GM23338 (cell line): ENCODE data around the gene GSDMA. TPM values are rescaled to one million over a fixed set of nuclear protein-coding genes. Genes with fewer than 3 reads are reported as not detected.

ENCODE experiments used
- ATAC-seq: fragments of 200-7000 bp; cut with Tn5 transposase; 3 replicates; pipeline ENCODE4 v1.9.1; 2020
- DNase-seq: peaks from one replicate; pipeline ENCODE4 v3.0.0-alpha.2; 2015; ENCODE audit warnings: low spot score
- H2AFZ ChIP-seq: fragments of 200-600 bp; sonication (generic); 2 replicates; pipeline ENCODE4 v1.8.0; 2016; ENCODE audit warnings: antibody characterized with exemption, mild to moderate bottlenecking, moderate library complexity
- H3F3A ChIP-seq: fragments of 200-600 bp; sonication (generic); replicated peaks from 2 replicates; pipeline ENCODE4 v1.8.0; 2017; ENCODE audit warnings: antibody characterized with exemption, mixed run types, low read depth
- H3K27ac ChIP-seq: fragments of 200-600 bp; sonication (generic); 2 replicates; pipeline ENCODE4 v1.6.1; 2016; ENCODE audit warnings: low read depth
- H3K27me3 ChIP-seq: fragments of 200-600 bp; sonication (generic); 2 replicates; pipeline ENCODE4 v1.8.0; 2016; ENCODE audit warnings: mild to moderate bottlenecking, mixed run types, moderate library complexity; ENCODE audit not compliant: insufficient read depth
- H3K36me3 ChIP-seq: fragments of 200-600 bp; sonication (generic); 2 replicates; pipeline ENCODE4 v1.8.0; 2016; ENCODE audit warnings: mild to moderate bottlenecking; ENCODE audit not compliant: insufficient read depth
- H3K4me1 ChIP-seq: fragments of 200-600 bp; sonication (generic); 2 replicates; pipeline ENCODE4 v1.8.0; 2016; ENCODE audit warnings: mild to moderate bottlenecking, moderate library complexity; ENCODE audit not compliant: insufficient read depth
- H3K4me2 ChIP-seq: fragments of 200-600 bp; sonication (generic); 2 replicates; pipeline ENCODE4 v1.7.1; 2017; ENCODE audit warnings: mixed run types
- H3K4me3 ChIP-seq: fragments of 200-600 bp; sonication (generic); 2 replicates; pipeline ENCODE4 v1.6.1; 2016; ENCODE audit warnings: mixed run types
- H3K79me2 ChIP-seq: fragments of 200-600 bp; sonication (generic); replicated peaks from 2 replicates; pipeline ENCODE4 v1.8.0; 2017; ENCODE audit warnings: mild to moderate bottlenecking; ENCODE audit not compliant: insufficient read depth
- H3K9me2 ChIP-seq: fragments of 200-600 bp; sonication (generic); 2 replicates; pipeline ENCODE4 v1.8.0; 2017; ENCODE audit not compliant: insufficient read depth
- H4K20me1 ChIP-seq: fragments of 200-600 bp; sonication (generic); replicated peaks from 2 replicates; pipeline ENCODE4 v1.8.0; 2017; ENCODE audit warnings: mild to moderate bottlenecking; ENCODE audit not compliant: insufficient read depth
- H3K27ac Mint-ChIP-seq: 2 replicates; pipeline ENCODE4 v1.8.0; 2020; ENCODE audit warnings: inconsistent platforms, mild to moderate bottlenecking, moderate library complexity, mixed read lengths
- H3K27me3 Mint-ChIP-seq: 3 replicates; pipeline ENCODE4 v1.8.0; 2022; ENCODE audit warnings: low read depth, mild to moderate bottlenecking, moderate library complexity, mixed read lengths, inconsistent platforms; ENCODE audit not compliant: insufficient read depth, poor library complexity
- H3K36me3 Mint-ChIP-seq: 3 replicates; pipeline ENCODE4 v1.8.0; 2021; ENCODE audit warnings: low read depth, mild to moderate bottlenecking, inconsistent platforms, moderate library complexity, mixed read lengths
- H3K4me1 Mint-ChIP-seq: 3 replicates; pipeline ENCODE4 v1.8.0; 2020; ENCODE audit warnings: mild to moderate bottlenecking, inconsistent platforms, mixed read lengths
- H3K4me3 Mint-ChIP-seq: 3 replicates; pipeline ENCODE4 v1.8.0; 2021; ENCODE audit warnings: moderate library complexity, mild to moderate bottlenecking, inconsistent platforms, mixed read lengths
- H3K9me3 Mint-ChIP-seq: 3 replicates; pipeline ENCODE4 v1.8.0; 2020; ENCODE audit warnings: moderate library complexity, mild to moderate bottlenecking, inconsistent platforms, mixed read lengths
- CTCF ChIP-seq, 2 experiments: fragments of 200-600 bp in 1 of 2; sonication (generic) in 1 of 2; conservative IDR thresholded peaks; 2 replicates each; pipeline versions ENCODE4 v1.5.1 to v1.6.1; 2016 to 2017; ENCODE audit warnings: antibody characterized with exemption in 2 of 2, low read depth in 2 of 2, mild to moderate bottlenecking in 2 of 2, moderate library complexity in 1 of 2
- ETS1 ChIP-seq: IDR thresholded peaks from 2 replicates; pipeline ENCODE4 v1.6.1; 2016; ENCODE audit warnings: antibody characterized with exemption
- EZH2 ChIP-seq: fragments of 200-600 bp; sonication (generic); IDR thresholded peaks from one replicate; pipeline ENCODE4 v1.8.0; 2017; ENCODE audit warnings: antibody characterized with exemption, mild to moderate bottlenecking, low read depth; ENCODE audit not compliant: unreplicated experiment
- EZH2phosphoT487 ChIP-seq: fragments of 200-600 bp; sonication (generic); IDR thresholded peaks from one replicate; pipeline ENCODE4 v1.8.1; 2018; ENCODE audit warnings: antibody characterized with exemption; ENCODE audit not compliant: unreplicated experiment
- JUNB ChIP-seq: IDR thresholded peaks from one replicate; pipeline ENCODE4 v1.6.1; 2016; ENCODE audit warnings: antibody characterized with exemption; ENCODE audit not compliant: unreplicated experiment
- NANOG ChIP-seq: IDR thresholded peaks from 2 replicates; pipeline ENCODE4 v1.6.1; 2016; ENCODE audit warnings: antibody characterized with exemption, borderline replicate concordance
- POLR2AphosphoS5 ChIP-seq: IDR thresholded peaks from 2 replicates; pipeline ENCODE4 v1.6.1; 2016; ENCODE audit warnings: antibody characterized with exemption, low read depth
- STAT1 ChIP-seq: IDR thresholded peaks from one replicate; pipeline ENCODE4 v1.6.1; 2016; ENCODE audit warnings: antibody characterized with exemption; ENCODE audit not compliant: unreplicated experiment
- ZNF114 ChIP-seq: fragments of 250-450 bp; sonication (Bioruptor Pico); IDR thresholded peaks from 2 replicates; pipeline ENCODE4 v1.5.0; 2020; ENCODE audit warnings: mild to moderate bottlenecking, moderate library complexity
- polyA plus RNA-seq: library from polyadenylated mRNA; unstranded; fragments of >200 nt; fragmentation: Nextera tagmentation; extraction: Ambion mirVana; gene quantifications from 2 replicates; pipeline ENCODE4 v1.2.1, GENCODE V29; 2016
- total RNA-seq: library from RNA; depleted of rRNA; stranded (reverse); fragments of >200 nt; shearing (Covaris generic); gene quantifications from 2 replicates; pipeline ENCODE4 v1.2.3, GENCODE V29; 2014
- TF ChIP-seq, protein P1 (sequence below): IDR thresholded peaks from one replicate; pipeline ENCODE4 v1.6.1; 2018; ENCODE audit warnings: antibody characterized with exemption; ENCODE audit not compliant: unreplicated experiment

Gene GSDMA
- total and polyA plus RNA-seq, 2 experiments from 2014 or later = not detected

DNA sequence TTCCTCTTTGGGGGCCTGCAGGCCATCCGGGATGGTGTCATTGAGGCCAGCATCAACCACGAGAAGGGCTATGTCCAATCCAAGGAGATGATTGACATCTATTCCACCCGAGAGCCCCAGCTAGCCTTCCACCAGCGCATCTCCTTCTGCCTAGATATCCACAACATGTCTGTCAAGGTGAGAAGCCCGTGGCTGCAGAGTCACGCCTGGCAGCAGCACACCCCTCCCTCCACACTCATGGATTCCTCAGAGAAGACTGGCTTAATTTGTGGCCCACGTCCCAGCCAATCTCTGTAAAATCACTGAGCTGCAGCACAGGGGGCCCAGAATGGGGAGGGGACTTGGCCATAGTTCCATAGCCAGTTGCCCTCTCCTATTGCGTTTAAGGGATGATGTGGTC lies 33.4 kb downstream of the GSDMA start:
- Histone ChIP-seq H4K20me1 (peaks cover 4% of the 10 kb centered on the region), H3K27ac (no peak overlapping the region), H3K4me2 (no peak overlapping the region), H2AFZ (no peak overlapping the region), H3K4me3 (no peak overlapping the region), H3K9me2 (no peaks in the 10 kb centered on the region), H3K27me3 (no peaks in the 10 kb centered on the region), H3K4me1 (no peaks in the 10 kb centered on the region), H3K79me2 (no peaks in the 10 kb centered on the region), H3F3A (peaks cover 8% of the 10 kb centered on the region; the same call in 1 of the 2 replicates), H3K36me3 (peaks cover 30% of the 10 kb centered on the region; the same call in 1 of the 2 replicates)
- no peaks in the 10 kb centered on the region; the same call in 2 of the 3 replicates for H3K9me3 Mint-ChIP-seq
- H3K4me3 Mint-ChIP-seq = no peak overlapping the region
- no peak for ATAC-seq
- H3K27me3 Mint-ChIP-seq = peaks cover 10% of the 10 kb centered on the region
- no peak overlapping the region for H3K27ac Mint-ChIP-seq
- no peaks in the 10 kb centered on the region for H3K4me1 Mint-ChIP-seq
- no peak for DNase-seq
- TF ChIP-seq NANOG = no peak
- no peak for TF ChIP-seq ZNF114
- H3K36me3 Mint-ChIP-seq = peaks cover 63% of the 10 kb centered on the region

DNA sequence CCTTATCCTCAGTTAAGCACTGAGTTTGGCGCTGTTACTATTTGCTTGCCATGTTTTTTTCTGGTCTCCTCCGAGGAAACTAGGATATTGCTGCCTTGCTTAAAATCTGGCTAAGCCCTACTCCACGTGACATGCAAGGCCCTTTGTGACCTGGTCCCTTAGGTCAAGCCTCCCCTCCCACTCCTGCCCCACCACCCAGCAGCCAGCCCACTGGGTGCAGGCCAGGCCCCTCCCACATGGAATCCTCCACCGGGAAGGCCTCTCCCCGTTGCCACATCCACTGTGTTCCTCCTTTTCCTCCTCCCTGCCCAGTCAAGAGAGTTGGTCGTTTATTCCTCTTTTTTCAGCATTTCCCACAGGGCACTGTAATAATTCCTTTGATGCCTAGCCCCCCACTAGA lies 34.0 kb downstream of the GSDMA start:
- DNase-seq = no peak
- TF ChIP-seq, protein P1, sequence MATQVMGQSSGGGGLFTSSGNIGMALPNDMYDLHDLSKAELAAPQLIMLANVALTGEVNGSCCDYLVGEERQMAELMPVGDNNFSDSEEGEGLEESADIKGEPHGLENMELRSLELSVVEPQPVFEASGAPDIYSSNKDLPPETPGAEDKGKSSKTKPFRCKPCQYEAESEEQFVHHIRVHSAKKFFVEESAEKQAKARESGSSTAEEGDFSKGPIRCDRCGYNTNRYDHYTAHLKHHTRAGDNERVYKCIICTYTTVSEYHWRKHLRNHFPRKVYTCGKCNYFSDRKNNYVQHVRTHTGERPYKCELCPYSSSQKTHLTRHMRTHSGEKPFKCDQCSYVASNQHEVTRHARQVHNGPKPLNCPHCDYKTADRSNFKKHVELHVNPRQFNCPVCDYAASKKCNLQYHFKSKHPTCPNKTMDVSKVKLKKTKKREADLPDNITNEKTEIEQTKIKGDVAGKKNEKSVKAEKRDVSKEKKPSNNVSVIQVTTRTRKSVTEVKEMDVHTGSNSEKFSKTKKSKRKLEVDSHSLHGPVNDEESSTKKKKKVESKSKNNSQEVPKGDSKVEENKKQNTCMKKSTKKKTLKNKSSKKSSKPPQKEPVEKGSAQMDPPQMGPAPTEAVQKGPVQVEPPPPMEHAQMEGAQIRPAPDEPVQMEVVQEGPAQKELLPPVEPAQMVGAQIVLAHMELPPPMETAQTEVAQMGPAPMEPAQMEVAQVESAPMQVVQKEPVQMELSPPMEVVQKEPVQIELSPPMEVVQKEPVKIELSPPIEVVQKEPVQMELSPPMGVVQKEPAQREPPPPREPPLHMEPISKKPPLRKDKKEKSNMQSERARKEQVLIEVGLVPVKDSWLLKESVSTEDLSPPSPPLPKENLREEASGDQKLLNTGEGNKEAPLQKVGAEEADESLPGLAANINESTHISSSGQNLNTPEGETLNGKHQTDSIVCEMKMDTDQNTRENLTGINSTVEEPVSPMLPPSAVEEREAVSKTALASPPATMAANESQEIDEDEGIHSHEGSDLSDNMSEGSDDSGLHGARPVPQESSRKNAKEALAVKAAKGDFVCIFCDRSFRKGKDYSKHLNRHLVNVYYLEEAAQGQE = no peak
- no peak for TF ChIP-seq ETS1
- no peak for TF ChIP-seq NANOG
- no peak for TF ChIP-seq STAT1
- no peak for TF ChIP-seq CTCF (conservative IDR thresholded peaks at IDR 0.05; ENCODE audit: low read depth in 2 of 2)
- no peak for TF ChIP-seq EZH2phosphoT487
- no peak for TF ChIP-seq EZH2
- no peak for TF ChIP-seq ZNF114
- TF ChIP-seq POLR2AphosphoS5 = no peak
- TF ChIP-seq JUNB = no peak

More for the DNA sequence above, 34.0 kb downstream of the GSDMA start:
- no peaks in the 10 kb centered on the region for H3K9me2 ChIP-seq
- H3K27ac Mint-ChIP-seq = no peak overlapping the region
- H3K4me2 ChIP-seq = no peak overlapping the region
- peaks cover 10% of the 10 kb centered on the region for H3K27me3 Mint-ChIP-seq
- no peak overlapping the region for H3K27ac ChIP-seq
- H3K4me3 Mint-ChIP-seq = no peak overlapping the region
- no peak overlapping the region for H3K4me3 ChIP-seq
- H3K4me1 ChIP-seq = no peaks in the 10 kb centered on the region
- no peaks in the 10 kb centered on the region for H3K79me2 ChIP-seq
- peaks cover 57% of the 10 kb centered on the region for H3K36me3 Mint-ChIP-seq
- peaks cover 24% of the 10 kb centered on the region; the same call in 1 of the 2 replicates for H3K36me3 ChIP-seq
- no peaks in the 10 kb centered on the region for H3K27me3 ChIP-seq
- no peaks in the 10 kb centered on the region; the same call in 2 of the 3 replicates for H3K9me3 Mint-ChIP-seq
- no peaks in the 10 kb centered on the region for H3K4me1 Mint-ChIP-seq
- ATAC-seq = no peak
- H4K20me1 ChIP-seq = peaks cover 4% of the 10 kb centered on the region
- no peak overlapping the region for H2AFZ ChIP-seq
- H3F3A ChIP-seq = peaks cover 8% of the 10 kb centered on the region; the same call in 1 of the 2 replicates
